Activated naive CD8-positive, alpha-beta T cell treated with anti-CD3 and anti-CD28 coated beads, Interleukin-2, amount 50 U/mL, for 24 hours (primary cell): ENCODE results near the gene PMIS2.

Source experiments
- ATAC-seq: fragments of 150-1000 bp; cut with Tn5 transposase; one replicate; pipeline ENCODE4 v1.10.0; 2021
- DNase-seq: peaks from one replicate; pipeline ENCODE4 v3.0.0; 2021
- H3K27ac Mint-ChIP-seq: one replicate; pipeline ENCODE4 v1.8.0; 2021; ENCODE audit warnings: mild to moderate bottlenecking, mixed read lengths
- H3K27me3 Mint-ChIP-seq: one replicate; pipeline ENCODE4 v1.8.0; 2021; ENCODE audit warnings: mixed read lengths
- H3K36me3 Mint-ChIP-seq: one replicate; pipeline ENCODE4 v1.8.0; 2021; ENCODE audit warnings: low read depth, mixed read lengths
- H3K4me1 Mint-ChIP-seq: one replicate; pipeline ENCODE4 v1.8.0; 2021; ENCODE audit warnings: mixed read lengths
- H3K4me3 Mint-ChIP-seq: one replicate; pipeline ENCODE4 v1.8.0; 2021; ENCODE audit warnings: mild to moderate bottlenecking, moderate library complexity, mixed read lengths
- H3K9me3 Mint-ChIP-seq: one replicate; pipeline ENCODE4 v1.8.0; 2021; ENCODE audit warnings: mixed read lengths

The PMIS2 gene

GRCh38 chr19:35551091-35551810, 34.7 kb upstream of the PMIS2 start:
- no peak for DNase-seq
- Mint-ChIP-seq H3K36me3 (peaks cover 15% of the 10 kb centered on the region), H3K27me3 (no peaks in the 10 kb centered on the region), H3K4me1 (peaks cover 22% of the 10 kb centered on the region), H3K9me3 (no peaks in the 10 kb centered on the region), H3K27ac (no peak overlapping the region), H3K4me3 (no peak overlapping the region)
- ATAC-seq = no peak

GRCh38 chr19:35552534-35553384, 33.2 kb upstream of the PMIS2 start:
- DNase-seq = no peak
- no peak for ATAC-seq
- Mint-ChIP-seq H3K27me3 (peaks cover 4% of the 10 kb centered on the region), H3K4me1 (peaks cover 9% of the 10 kb centered on the region), H3K27ac (no peak overlapping the region), H3K4me3 (no peak overlapping the region), H3K9me3 (no peaks in the 10 kb centered on the region), H3K36me3 (peaks cover 6% of the 10 kb centered on the region)

GRCh38 chr19:35553385-35554000, 32.5 kb upstream of the PMIS2 start:
- Mint-ChIP-seq H3K27ac (no peak overlapping the region), H3K36me3 (peaks cover 6% of the 10 kb centered on the region), H3K9me3 (no peaks in the 10 kb centered on the region), H3K4me3 (no peak overlapping the region), H3K4me1 (peaks cover 9% of the 10 kb centered on the region), H3K27me3 (peaks cover 6% of the 10 kb centered on the region)
- DNase-seq (no peak), ATAC-seq (no peak)

GRCh38 chr19:35554076-35554475, 31.9 kb upstream of the PMIS2 start:
- ATAC-seq (no peak), DNase-seq (no peak)
- H3K4me1 Mint-ChIP-seq = peaks cover 8% of the 10 kb centered on the region
- peaks cover 3% of the 10 kb centered on the region for H3K36me3 Mint-ChIP-seq
- H3K9me3 Mint-ChIP-seq = no peaks in the 10 kb centered on the region
- H3K27ac Mint-ChIP-seq = no peak overlapping the region
- peaks cover 11% of the 10 kb centered on the region for H3K27me3 Mint-ChIP-seq
- H3K4me3 Mint-ChIP-seq = no peak overlapping the region

- Mint-ChIP-seq H3K9me3 (no peaks in the 10 kb centered on the region), H3K27me3 (peaks cover 24% of the 10 kb centered on the region), H3K4me1 (peaks cover 5% of the 10 kb centered on the region), H3K4me3 (no peak overlapping the region), H3K27ac (no peak overlapping the region), H3K36me3 (no peaks in the 10 kb centered on the region)
- DNase-seq = no peak
- ATAC-seq = no peak
These were observed 30.5 kb upstream of the PMIS2 start for GRCh38 chr19:35555301-35556005.

GRCh38 chr19:35556025-35556590, 29.9 kb upstream of the PMIS2 start:
- no peak overlapping the region for H3K27ac Mint-ChIP-seq
- ATAC-seq = no peak
- no peaks in the 10 kb centered on the region for H3K36me3 Mint-ChIP-seq
- no peak for DNase-seq
- peaks cover 30% of the 10 kb centered on the region for H3K27me3 Mint-ChIP-seq
- no peaks in the 10 kb centered on the region for H3K9me3 Mint-ChIP-seq
- no peak overlapping the region for H3K4me3 Mint-ChIP-seq
- peaks cover 5% of the 10 kb centered on the region for H3K4me1 Mint-ChIP-seq

- Mint-ChIP-seq H3K4me3 (peak overlapping the region; percentile 6), H3K4me1 (peaks cover 5% of the 10 kb centered on the region), H3K9me3 (no peaks in the 10 kb centered on the region), H3K27ac (no peak overlapping the region), H3K36me3 (no peaks in the 10 kb centered on the region), H3K27me3 (peaks cover 35% of the 10 kb centered on the region)
- ATAC-seq = no peak
- DNase-seq = no peak
These were observed 29.0 kb upstream of the PMIS2 start for GRCh38 chr19:35556846-35557538.

GRCh38 chr19:35557539-35558399, 28.2 kb upstream of the PMIS2 start:
- DNase-seq (peak; percentile 64), ATAC-seq (peak; percentile 51)
- Mint-ChIP-seq H3K36me3 (no peaks in the 10 kb centered on the region), H3K27me3 (peaks cover 41% of the 10 kb centered on the region), H3K9me3 (no peaks in the 10 kb centered on the region), H3K27ac (no peak overlapping the region), H3K4me3 (peak overlapping the region; percentile 71), H3K4me1 (peaks cover 5% of the 10 kb centered on the region)

GRCh38 chr19:35558400-35559280, 27.3 kb upstream of the PMIS2 start:
- Mint-ChIP-seq H3K4me3 (no peak overlapping the region), H3K27me3 (peaks cover 44% of the 10 kb centered on the region), H3K9me3 (no peaks in the 10 kb centered on the region), H3K4me1 (peaks cover 5% of the 10 kb centered on the region), H3K27ac (no peak overlapping the region), H3K36me3 (no peaks in the 10 kb centered on the region)
- no peak for DNase-seq
- no peak for ATAC-seq

GRCh38 chr19:35559281-35559659, 26.7 kb upstream of the PMIS2 start:
- Mint-ChIP-seq H3K9me3 (no peaks in the 10 kb centered on the region), H3K27ac (no peak overlapping the region), H3K4me3 (no peak overlapping the region), H3K27me3 (peaks cover 46% of the 10 kb centered on the region), H3K36me3 (no peaks in the 10 kb centered on the region), H3K4me1 (peaks cover 5% of the 10 kb centered on the region)
- no peak for ATAC-seq
- DNase-seq = no peak

- DNase-seq (no peak), ATAC-seq (no peak)
- Mint-ChIP-seq H3K27ac (no peak overlapping the region), H3K9me3 (no peaks in the 10 kb centered on the region), H3K4me1 (peaks cover 5% of the 10 kb centered on the region), H3K27me3 (peaks cover 46% of the 10 kb centered on the region), H3K36me3 (no peaks in the 10 kb centered on the region), H3K4me3 (no peak overlapping the region)
These were observed 26.2 kb upstream of the PMIS2 start for GRCh38 chr19:35559781-35560180.

GRCh38 chr19:35560271-35560670, 25.7 kb upstream of the PMIS2 start:
- DNase-seq (no peak), ATAC-seq (no peak)
- Mint-ChIP-seq H3K9me3 (no peaks in the 10 kb centered on the region), H3K36me3 (no peaks in the 10 kb centered on the region), H3K4me3 (no peak overlapping the region), H3K4me1 (peaks cover 5% of the 10 kb centered on the region), H3K27ac (no peak overlapping the region), H3K27me3 (peaks cover 46% of the 10 kb centered on the region)
